GM19324 (cell line): Measurements from ENCODE around the gene TP63.

Experiments
- ATAC-seq: cut with Tn5 transposase; IDR thresholded peaks from one replicate; pipeline ENCODE4 v1.9.1; 2021; ENCODE audit warnings: mild to moderate bottlenecking, moderate library complexity; ENCODE audit not compliant: unreplicated experiment, low FRiP score

Gene TP63

GRCh38 chr3:189772584-189772983 lies 141.4 kb downstream of the TP63 start:
- ATAC-seq, result no peak

DNA sequence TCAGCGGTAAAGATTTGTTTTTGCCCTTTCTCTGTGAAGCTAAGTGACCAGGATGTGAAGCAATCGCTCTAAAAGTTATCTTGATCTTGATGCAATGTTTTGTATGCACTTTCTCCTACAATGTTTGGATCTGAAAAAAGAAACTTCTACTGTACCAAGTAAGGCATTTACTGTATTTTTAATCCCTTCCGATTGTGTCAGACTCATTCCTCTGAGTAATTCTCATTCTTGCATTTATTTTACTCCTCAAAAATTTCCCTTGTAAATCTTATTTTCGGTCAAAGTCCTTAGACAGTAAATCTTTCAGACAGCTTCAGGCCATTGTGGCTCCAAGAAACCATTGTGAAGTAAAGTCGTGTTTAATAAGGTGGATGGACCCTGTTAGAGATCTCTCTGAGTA lies 141.9 kb downstream of the TP63 start:
- ATAC-seq, result no peak

- ATAC-seq, result no peak
These were observed 145.1 kb downstream of the TP63 start for GRCh38 chr3:189776149-189776824.

DNA sequence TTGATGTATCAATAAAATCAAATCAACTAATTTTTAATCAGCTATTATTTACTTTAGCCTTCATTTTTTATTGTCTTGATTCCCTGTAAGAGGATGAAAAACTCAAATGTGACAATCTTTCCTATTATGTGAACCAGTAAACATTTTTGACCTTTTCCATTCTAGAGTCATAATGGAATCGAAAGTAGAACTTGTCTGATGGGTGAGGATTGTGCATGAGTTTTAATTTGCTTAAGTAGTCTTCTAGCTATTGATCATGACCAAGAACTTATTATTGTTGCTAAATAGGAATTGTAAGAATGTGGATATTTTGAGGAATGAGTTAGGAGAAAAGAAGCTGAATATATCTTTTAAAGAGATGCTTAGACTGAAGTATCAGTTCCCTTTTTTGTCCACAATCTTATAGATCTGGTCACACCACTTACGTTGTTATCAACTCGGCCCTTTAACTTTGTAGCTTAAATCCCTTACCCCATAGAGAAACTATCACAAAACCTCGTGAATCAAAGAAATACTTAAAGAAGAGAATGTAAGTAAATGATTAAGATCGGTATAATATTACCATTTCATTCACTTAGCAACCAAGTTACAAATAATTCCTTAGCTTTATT lies 147.3 kb downstream of the TP63 start:
- no peak for ATAC-seq

- no peak for ATAC-seq
These were observed 148.0 kb downstream of the TP63 start for GRCh38 chr3:189779166-189779565.

DNA sequence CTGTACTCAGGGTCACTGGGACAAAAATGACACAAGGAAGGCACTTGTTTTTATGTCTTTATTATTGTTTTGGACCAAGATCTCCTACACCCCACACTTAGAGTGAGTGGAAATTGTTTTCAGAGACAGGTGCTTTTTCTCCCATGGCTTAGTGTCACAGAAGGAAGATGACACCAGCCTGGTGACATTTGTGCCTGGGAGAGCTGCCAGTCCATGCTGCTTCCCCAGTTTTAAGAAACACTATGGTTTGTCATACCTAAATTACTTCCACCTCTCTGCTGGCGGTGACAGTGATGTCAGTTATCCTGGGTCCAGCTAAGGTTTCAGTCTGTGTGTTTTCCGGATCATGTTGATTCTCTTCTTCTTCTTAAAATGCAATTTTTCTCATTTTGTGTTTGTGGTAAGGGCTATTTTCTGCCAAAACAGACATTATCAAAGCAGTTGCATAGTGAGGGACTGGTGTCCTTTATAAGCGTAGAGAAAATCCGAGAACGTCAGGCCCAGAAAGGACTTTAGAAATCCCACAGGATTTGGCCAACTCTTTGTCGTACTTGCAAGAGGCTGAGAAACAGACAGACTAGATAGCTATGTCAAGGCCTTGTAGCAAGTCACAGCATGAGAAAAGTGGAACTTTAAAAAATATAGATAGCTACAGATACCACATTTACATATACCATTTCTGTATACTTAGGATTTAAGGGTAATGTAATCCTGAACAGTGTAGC lies 149.5 kb downstream of the TP63 start:
- no peak for ATAC-seq

- ATAC-seq, result no peak
These were observed 150.2 kb downstream of the TP63 start for GRCh38 chr3:189781415-189781814.

GRCh38 chr3:189786479-189787064 lies 155.4 kb downstream of the TP63 start:
- ATAC-seq, result no peak

DNA sequence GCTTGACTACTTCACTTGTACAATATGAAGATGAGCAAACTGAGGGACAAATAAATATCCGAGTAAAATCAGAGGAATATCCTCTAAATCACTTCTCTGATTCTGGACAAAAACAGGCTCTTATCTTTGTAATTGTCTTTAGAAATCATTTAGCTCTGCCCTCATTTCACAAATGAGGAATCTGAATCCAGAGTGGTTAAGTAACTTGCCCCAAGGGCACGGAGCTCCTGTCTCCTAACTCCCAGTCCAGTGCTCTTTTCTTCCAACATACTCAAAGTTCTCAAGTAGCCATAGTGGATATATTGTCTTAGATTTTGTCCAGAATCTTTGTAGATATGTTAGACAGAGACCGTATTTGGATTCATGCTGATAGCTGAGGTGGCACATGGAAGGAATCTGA lies 156.0 kb downstream of the TP63 start:
- ATAC-seq, result no peak

GRCh38 chr3:189787632-189788031 lies 156.4 kb downstream of the TP63 start:
- ATAC-seq, result no peak

- ATAC-seq, result no peak
These were observed 158.2 kb downstream of the TP63 start for GRCh38 chr3:189789432-189789831.

DNA sequence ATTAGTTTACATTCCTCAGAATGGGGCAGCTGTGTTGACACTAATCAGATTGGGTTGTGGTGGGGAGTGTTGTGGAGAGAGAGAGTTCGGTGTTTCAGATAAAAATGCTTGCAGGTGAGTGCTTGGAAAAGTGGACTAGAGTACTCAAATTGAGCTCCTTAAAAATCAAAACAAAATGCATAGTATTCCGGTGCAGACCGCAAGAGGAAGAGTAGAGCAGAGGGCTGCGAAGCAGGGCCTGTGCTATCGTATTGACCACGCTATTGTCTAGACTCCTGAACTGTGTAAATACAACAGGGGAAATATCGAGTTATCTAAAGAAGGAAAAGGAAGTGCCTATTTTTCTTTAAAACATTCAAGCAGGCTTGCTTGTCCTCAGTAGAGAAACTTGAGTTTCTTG lies 159.5 kb downstream of the TP63 start:
- peak; percentile 49 for ATAC-seq

- ATAC-seq, result no peak
These were observed 161.1 kb downstream of the TP63 start for GRCh38 chr3:189792046-189792929.

- no peak for ATAC-seq
These were observed 163.3 kb downstream of the TP63 start for GRCh38 chr3:189794518-189794917.

DNA sequence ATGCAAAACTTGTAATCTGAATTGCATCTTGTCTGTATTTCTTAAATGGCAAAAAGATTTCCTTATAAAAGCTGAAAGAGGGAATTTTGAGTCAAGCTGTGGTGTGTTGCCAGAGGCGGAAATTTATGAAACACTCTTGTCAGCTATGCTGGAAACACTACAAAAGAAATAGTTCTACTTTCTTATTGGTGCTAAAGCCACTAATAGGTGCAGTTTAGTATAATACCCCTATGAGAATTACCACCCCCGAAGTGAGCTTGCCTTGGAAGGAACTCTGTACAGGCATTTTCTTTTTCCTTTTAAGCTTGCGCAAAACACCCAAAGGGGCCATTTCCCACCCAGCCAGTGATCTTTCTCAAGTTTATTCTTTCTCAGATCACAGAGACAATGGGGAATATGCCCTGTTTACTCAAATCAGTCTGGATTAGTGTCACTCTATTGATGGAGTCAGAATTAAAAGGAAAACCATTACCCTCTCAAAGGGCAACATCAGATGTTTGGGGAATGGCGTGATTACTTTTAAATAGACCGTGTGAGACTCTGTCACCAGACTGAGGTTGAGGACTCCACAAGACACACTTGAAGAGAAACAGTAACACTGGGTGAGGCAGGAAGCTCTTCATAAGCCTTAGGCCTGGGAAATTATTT lies 166.0 kb downstream of the TP63 start:
- ATAC-seq, result no peak

GRCh38 chr3:189799366-189799765 lies 168.2 kb downstream of the TP63 start:
- no peak for ATAC-seq

- ATAC-seq, result no peak
These were observed 169.2 kb downstream of the TP63 start for GRCh38 chr3:189800436-189800835.

DNA sequence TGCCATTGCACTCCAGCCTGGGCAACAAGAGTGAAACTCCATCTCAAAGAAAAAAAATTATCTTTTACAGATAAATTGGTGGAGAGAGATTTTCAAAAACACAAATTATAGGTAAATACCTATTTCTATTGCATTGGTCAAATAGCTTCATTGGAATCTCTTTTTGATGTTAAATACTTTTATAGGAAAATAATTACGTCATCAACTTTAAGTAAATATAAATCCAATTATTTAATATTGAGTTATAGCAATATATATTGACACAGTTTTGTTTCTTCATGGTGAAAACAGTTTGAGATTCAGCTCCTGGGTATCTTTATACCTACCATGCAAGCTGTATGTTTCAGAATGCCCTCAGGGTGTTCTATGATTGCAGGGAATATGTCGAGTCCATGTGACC lies 172.1 kb downstream of the TP63 start:
- ATAC-seq, result no peak

- ATAC-seq, result no peak
These were observed 174.3 kb downstream of the TP63 start for GRCh38 chr3:189805375-189806067.
